ENCODE measurements around the gene PROX1. TPM values are rescaled to one million over a fixed set of nuclear protein-coding genes. Genes with fewer than 3 reads are reported as not detected.

PROX1 gene
- total RNA-seq, 1 experiment from 2014 or later = 3.8 TPM

DNA sequence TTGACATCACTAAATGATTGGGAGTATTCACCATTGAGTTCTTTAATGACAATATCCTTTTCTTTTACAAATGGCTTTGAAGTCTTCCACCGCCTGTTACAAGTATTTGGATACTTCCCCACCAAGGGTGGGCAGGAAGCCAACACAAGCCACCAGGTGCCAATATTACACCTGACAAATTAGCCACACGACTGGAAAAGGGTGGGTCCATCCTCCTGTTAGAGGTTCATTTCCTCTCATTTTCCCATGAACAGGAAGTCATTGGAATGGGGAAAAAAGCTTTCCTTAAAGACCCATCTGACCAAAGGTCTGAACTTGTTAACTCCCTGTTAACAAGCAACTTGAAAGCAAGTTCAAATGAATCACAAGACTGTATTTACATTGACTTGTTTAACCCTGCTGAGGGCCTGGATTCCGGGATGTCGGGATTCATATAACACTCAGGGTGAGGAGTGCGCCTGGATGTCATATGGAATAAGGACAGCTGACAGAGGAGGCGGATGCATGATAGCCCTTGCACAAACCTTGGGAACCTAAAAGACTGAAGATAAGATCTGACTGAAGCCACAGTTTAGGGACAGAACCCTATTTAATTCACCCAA lies 40.5 kb upstream of the PROX1 start:
- no peaks in the 10 kb centered on the region for H3K36me3 Mint-ChIP-seq
- ATAC-seq (peak; percentile 59), DNase-seq (ENCODE audit: low spot score) (no peak)
- POLR2A ChIA-PET = no interaction called here
- H3K4me1 Mint-ChIP-seq = peaks cover 11% of the 10 kb centered on the region
- peaks cover 22% of the 10 kb centered on the region for H3K27me3 Mint-ChIP-seq (ENCODE audit: low read depth)
- CTCF ChIA-PET = no interaction called here
- TF ChIP-seq ETV6 (CRISPR knock-in tag; IDR thresholded peaks at IDR 0.05) (peak; percentile 67), NR3C1 (CRISPR knock-in tag; conservative IDR thresholded peaks at IDR 0.05; ENCODE audit: low read depth) (no peak)
- no peaks in the 10 kb centered on the region for H3K9me3 Mint-ChIP-seq
- no peak overlapping the region for H3K27ac Mint-ChIP-seq
- H3K4me3 Mint-ChIP-seq = no peak overlapping the region

DNA sequence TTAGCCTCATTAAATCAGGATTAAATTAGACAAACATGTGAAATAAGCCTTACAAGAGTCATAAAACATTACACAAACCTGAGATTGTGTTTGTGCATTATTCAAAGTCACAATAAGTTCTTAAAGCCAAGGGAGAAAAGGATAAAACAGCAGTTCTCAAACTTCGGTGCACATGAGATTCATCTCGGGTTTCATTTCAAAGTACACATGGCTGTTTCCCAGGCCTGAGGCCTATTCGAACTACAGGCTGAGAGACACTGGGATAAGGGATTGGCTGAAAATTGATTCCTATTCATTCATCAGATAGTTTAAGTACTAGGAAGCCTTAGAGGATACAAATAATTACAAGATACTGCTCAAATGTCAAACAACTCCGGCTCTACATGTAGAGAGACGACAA lies 35.9 kb upstream of the PROX1 start:
- ATAC-seq (no peak), DNase-seq (ENCODE audit: low spot score) (no peak)
- Mint-ChIP-seq H3K9me3 (no peaks in the 10 kb centered on the region), H3K4me1 (peaks cover 8% of the 10 kb centered on the region), H3K27ac (no peak overlapping the region), H3K4me3 (no peak overlapping the region), H3K36me3 (no peaks in the 10 kb centered on the region), H3K27me3 (ENCODE audit: low read depth) (no peaks in the 10 kb centered on the region)
- ChIA-PET CTCF (no interaction called here), POLR2A (no interaction called here)
- TF ChIP-seq CREM (CRISPR knock-in tag; IDR thresholded peaks at IDR 0.05) (no peak), ZNF232 (CRISPR knock-in tag; IDR thresholded peaks at IDR 0.05) (no peak), PRRX2 (CRISPR knock-in tag; IDR thresholded peaks at IDR 0.05) (no peak), NFYB (CRISPR knock-in tag; conservative IDR thresholded peaks at IDR 0.05; ENCODE audit: low read depth) (no peak)

- ATAC-seq = no peak
- Mint-ChIP-seq H3K27ac (no peak overlapping the region), H3K4me1 (no peaks in the 10 kb centered on the region), H3K4me3 (no peak overlapping the region), H3K9me3 (no peaks in the 10 kb centered on the region), H3K27me3 (ENCODE audit: low read depth) (no peaks in the 10 kb centered on the region; the same call in 1 of the 2 replicates), H3K36me3 (no peaks in the 10 kb centered on the region)
- no peak for DNase-seq (ENCODE audit: low spot score)
- no peak for TF ChIP-seq EMX1 (CRISPR knock-in tag; IDR thresholded peaks at IDR 0.05)
- CTCF ChIA-PET = no interaction called here
- POLR2A ChIA-PET = no interaction called here
These were observed 34.0 kb upstream of the PROX1 start for GRCh38 chr1:213953806-213954205.

DNA sequence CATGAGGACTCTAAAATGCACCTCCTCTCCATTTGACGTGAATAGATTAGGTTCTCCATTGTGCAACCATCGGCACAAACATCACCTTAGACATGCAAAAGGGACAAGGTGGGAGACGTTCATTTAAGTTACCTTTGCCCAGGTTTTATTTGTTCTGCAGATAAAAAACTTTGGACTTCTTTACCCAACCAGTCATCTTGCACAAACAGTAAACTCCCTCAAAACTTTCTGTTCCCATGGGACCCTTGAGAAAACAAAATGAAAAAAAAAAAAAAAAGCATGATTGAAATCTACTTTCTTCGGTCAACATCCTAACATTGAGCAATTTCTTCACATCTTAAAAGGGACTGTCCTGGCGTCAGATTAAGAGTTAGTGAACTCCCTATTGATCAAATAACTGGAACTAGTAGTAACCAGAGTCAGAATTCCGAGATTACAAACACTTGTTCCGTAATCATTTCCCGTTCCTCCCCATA lies 31.4 kb upstream of the PROX1 start:
- H3K27ac Mint-ChIP-seq = no peak overlapping the region
- H3K4me3 Mint-ChIP-seq = no peak overlapping the region
- H3K4me1 Mint-ChIP-seq = no peaks in the 10 kb centered on the region
- DNase-seq (ENCODE audit: low spot score) (no peak), ATAC-seq (no peak)
- TF ChIP-seq IRF2 (CRISPR knock-in tag; IDR thresholded peaks at IDR 0.05; ENCODE audit: borderline replicate concordance, low read depth) (no peak), ZNF425 (CRISPR knock-in tag; conservative IDR thresholded peaks at IDR 0.05) (no peak), JAZF1 (CRISPR knock-in tag; IDR thresholded peaks at IDR 0.05) (no peak)
- TF ChIP-seq, protein P1, sequence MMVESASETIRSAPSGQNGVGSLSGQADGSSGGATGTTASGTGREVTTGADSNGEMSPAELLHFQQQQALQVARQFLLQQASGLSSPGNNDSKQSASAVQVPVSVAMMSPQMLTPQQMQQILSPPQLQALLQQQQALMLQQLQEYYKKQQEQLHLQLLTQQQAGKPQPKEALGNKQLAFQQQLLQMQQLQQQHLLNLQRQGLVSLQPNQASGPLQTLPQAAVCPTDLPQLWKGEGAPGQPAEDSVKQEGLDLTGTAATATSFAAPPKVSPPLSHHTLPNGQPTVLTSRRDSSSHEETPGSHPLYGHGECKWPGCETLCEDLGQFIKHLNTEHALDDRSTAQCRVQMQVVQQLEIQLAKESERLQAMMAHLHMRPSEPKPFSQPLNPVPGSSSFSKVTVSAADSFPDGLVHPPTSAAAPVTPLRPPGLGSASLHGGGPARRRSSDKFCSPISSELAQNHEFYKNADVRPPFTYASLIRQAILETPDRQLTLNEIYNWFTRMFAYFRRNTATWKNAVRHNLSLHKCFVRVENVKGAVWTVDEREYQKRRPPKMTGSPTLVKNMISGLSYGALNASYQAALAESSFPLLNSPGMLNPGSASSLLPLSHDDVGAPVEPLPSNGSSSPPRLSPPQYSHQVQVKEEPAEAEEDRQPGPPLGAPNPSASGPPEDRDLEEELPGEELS (CRISPR knock-in tag; IDR thresholded peaks at IDR 0.05) = no peak
- 0 out of 2 replicates have a peak, but pooled peaks cover 3% of the 10 kb centered on the region for H3K9me3 Mint-ChIP-seq
- H3K27me3 Mint-ChIP-seq (ENCODE audit: low read depth) = peaks cover 3% of the 10 kb centered on the region
- CTCF ChIA-PET = no interaction called here
- H3K36me3 Mint-ChIP-seq = no peaks in the 10 kb centered on the region
- POLR2A ChIA-PET = no interaction called here

- no peak overlapping the region for H3K27ac Mint-ChIP-seq
- ATAC-seq = no peak
- CTCF ChIA-PET = no interaction called here
These were observed 29.4 kb upstream of the PROX1 start for GRCh38 chr1:213958346-213958745.

More at GRCh38 chr1:213958346-213958745, 29.4 kb upstream of the PROX1 start:
- POLR2A ChIA-PET = no interaction called here
- Mint-ChIP-seq H3K36me3 (no peaks in the 10 kb centered on the region), H3K27me3 (ENCODE audit: low read depth) (peaks cover 3% of the 10 kb centered on the region), H3K9me3 (peaks cover 9% of the 10 kb centered on the region), H3K4me1 (no peaks in the 10 kb centered on the region), H3K4me3 (no peak overlapping the region)
- DNase-seq (ENCODE audit: low spot score) = no peak
- TF ChIP-seq HMGA2 (CRISPR knock-in tag; IDR thresholded peaks at IDR 0.05) (no peak), GABPB1 (CRISPR knock-in tag; IDR thresholded peaks at IDR 0.05) (0 out of 2 replicates have a peak, but pooled peaks have one; percentile 16)

All from WTC11 (cell line).